Measurements from ENCODE around the gene SAMHD1.

- TF ChIP-seq HOMEZ (CRISPR knock-in tag; IDR thresholded peaks at IDR 0.05; ENCODE audit: low read depth) (no peak), ZNF670 (CRISPR knock-in tag; IDR thresholded peaks at IDR 0.05; ENCODE audit: borderline replicate concordance) (no peak), GABPA (IDR thresholded peaks at IDR 0.05; ENCODE audit: low read depth, low read length) (no peak), GABPA (CRISPR knock-in tag; IDR thresholded peaks at IDR 0.05; ENCODE audit: low read depth) (no peak), ZFP37 (CRISPR knock-in tag; IDR thresholded peaks at IDR 0.05; ENCODE audit: borderline replicate concordance) (no peak), ZMAT5 (CRISPR knock-in tag; IDR thresholded peaks at IDR 0.05; ENCODE audit: borderline replicate concordance, low read depth) (no peak), MXD4 (CRISPR knock-in tag; IDR thresholded peaks at IDR 0.05) (no peak), ZNF350 (CRISPR knock-in tag; IDR thresholded peaks at IDR 0.05; ENCODE audit: borderline replicate concordance, low read depth) (no peak)
These were observed 40.2 kb upstream of the SAMHD1 start for GRCh38 chr20:36991703-36992102.
